Activated CD4-positive, alpha-beta T cell treated with anti-CD3 and anti-CD28 coated beads, Interleukin-2, amount 50 U/mL, for 16 hours (primary cell): ENCODE measurements around the gene MGRN1.

ENCODE experiments used
- DNase-seq: peaks from one replicate; pipeline ENCODE4 v3.0.0-alpha.2; 2020

Gene MGRN1

DNA sequence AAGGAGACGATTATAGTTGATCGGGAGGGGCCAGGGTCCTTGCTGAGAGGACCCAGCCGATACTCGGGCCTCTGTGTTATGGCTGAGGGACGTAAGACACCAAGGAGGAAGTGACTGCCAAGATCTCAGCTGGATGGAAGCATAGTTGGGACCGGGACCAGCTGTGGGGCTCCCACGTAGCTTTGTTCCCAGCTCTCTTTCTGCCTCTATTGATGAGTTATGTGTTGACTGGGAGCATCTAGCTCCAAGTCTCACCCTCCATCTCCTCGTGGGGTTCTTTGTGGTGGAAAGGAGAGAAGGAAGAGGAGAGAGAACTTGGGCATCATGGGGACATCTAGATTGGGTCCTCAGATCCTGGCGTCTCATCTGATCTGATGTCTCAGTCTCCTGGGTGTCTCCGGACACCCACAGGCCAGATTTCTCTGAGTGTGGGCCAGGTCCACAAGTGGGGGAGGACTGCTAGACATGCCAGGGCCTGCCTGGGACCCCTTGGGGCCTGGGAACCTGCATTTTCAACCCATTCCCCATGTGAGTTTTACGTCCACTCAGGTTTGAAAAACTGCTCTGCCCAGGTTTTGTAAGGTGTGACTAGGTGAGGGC is 1.0 kb downstream of the MGRN1 start:
- DNase-seq = no peak

DNA sequence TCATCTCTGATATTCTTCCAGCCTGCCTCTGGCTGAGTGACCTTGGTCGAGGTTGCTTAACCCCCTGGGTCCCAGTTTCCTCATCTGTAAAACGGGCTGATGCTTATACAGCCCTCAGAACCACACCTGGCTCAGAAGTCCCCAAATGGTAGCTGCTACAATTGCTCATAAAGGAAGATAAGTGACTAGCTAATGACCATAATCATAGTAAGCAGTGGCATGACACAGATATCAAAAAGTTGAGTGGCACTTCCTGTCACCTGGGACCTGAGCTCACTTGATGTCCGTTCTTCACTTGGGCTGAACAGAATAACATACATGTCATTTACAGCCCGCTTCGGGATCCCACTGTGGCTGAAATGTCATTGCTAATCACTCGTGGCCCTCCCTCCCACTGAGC is 1.8 kb downstream of the MGRN1 start:
- no peak for DNase-seq

DNA sequence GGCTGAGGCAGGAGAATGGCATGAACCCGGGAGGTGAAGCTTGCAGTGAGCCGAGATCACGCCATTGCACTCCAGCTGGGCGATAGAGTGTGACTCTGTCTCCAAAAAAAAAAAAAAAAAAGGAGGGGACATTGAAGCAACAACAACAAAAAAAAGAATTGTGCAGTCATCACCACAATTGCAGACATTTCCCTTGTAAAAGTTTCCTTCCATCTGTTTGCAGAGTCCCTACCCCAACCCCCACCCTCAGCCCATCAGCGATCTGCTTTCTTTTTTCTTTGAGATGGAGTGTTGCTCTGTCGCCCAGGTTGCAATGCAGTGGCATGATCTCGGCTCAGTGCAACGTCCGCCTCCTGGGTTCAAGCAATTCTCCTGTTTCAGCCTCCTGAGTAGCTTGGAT is 3.7 kb downstream of the MGRN1 start:
- DNase-seq = no peak

DNA sequence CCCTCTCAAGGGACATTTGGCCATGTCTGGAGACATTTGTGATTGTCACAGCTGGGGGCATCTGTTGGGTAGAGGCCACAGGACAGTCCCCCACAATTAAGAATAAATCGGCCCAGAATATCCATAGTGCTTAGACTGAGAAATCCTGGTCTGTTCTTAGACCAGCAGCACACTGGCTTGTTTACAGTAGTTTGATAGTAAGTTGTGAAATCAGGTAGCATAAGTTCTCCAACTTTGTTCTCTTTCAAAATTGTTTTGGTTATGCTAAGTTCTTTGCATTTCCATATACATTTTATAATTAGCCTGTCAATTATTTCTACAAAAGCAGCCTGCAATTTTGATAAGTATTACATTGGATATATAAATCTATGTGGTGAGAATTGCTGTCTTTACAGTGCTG is 6.8 kb downstream of the MGRN1 start:
- DNase-seq = no peak

DNA sequence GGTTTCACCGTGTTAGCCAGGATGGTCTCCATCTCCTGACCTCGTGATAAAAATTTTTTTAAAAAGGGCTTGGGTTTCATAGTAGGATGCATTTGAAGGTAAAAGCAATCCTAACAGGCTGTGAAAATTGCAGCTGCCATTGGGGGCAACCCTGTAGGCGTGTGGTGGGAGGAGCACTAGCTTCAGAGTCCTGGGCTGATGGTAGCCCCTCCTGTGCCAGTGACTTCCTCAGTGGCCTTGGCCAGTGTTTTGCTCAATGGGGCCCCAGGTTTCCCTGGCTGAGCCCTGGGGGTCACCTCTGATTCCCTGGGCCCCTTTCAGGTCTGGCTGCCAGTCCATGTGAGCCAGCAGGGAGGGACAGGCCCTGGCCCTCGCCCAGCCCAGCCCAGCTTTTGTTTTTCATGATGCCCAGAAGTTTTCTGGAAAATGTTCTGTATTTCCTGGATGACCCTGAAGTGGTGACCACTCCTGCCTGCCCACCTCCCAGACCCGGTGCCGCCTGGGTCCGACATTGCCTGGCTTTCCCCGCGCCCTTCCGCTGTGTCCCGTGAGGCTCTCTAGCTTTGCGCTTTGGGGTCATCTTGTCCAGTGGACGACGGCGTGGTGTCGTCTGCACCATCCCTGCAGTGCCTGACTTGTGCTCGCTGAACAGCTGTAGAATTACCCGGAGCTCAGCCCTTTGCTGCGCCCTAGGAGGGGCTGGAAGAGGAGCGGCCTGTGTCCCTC is 9.4 kb downstream of the MGRN1 start:
- DNase-seq = no peak

DNA sequence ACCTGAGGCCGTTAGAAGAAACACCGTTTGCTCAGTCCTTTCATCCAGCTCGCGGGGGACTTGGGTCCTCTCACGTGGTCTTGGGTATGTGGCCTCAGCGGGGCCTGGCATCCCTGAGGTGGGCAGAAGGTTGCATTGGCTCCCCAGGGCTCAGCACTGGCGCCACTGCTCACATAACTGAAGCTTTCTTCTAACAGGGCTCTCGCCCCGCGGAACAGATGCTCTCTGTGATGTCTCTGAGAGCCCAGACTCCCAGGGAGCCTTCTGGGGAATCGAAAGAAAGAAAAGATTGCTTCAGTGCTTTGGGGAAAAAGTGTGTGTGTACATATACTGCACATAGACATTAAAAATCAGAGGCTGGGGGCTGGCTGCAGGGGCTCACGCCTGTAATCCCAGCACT is 10.1 kb downstream of the MGRN1 start:
- DNase-seq = no peak

DNA sequence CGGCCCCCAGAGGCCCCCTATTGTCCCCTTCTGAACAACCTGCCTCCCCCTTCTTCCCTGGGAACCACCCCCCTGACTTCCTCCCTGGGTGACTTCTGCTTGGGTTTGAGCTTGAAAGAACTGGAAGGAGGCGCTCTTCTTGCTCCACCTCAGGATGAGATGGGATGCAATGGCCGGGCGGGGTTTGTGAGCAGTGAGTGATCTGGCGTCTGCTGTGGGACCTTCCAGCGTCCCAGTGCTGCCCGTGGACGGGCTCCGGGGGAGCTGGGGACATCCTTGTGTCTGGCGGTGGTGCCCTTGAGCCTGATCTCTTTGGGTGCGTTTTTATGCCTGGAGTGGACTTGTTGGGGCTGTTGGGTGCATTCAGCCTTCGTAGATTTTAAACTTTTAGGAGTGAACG is 11.6 kb downstream of the MGRN1 start:
- DNase-seq = no peak

DNA sequence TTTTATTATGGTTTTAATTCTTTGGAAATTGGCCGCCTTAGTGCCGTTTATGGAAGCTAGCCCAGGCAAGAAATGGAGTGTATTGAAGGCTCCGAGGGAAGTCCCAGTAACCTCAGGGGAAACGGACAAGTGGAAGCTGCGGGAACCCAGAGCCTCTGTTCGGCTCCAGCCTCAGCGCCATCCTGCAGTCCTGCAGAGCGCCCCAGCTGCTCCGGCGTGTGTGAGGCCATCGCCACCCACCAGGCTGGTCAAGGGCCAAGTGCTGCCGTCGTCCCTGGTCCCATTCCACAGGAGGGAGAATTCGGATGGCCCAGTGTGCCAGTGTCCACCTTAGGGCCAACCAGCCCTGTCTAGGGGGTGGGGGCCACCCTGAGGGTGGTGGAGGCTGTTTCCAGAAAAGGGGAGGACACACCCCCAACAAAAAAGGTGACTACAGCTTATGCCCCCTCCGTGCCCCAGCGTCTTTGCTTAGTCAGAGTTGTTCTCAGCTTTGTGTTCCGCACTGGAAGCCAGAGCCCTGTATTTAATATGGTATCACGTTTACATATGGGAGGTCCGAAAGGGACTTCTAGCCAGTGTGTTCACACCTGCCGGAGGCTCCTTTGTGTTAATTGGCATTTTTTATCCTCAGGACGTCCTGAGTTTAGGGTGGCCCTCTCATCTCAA is 13.0 kb downstream of the MGRN1 start:
- DNase-seq = no peak

DNA sequence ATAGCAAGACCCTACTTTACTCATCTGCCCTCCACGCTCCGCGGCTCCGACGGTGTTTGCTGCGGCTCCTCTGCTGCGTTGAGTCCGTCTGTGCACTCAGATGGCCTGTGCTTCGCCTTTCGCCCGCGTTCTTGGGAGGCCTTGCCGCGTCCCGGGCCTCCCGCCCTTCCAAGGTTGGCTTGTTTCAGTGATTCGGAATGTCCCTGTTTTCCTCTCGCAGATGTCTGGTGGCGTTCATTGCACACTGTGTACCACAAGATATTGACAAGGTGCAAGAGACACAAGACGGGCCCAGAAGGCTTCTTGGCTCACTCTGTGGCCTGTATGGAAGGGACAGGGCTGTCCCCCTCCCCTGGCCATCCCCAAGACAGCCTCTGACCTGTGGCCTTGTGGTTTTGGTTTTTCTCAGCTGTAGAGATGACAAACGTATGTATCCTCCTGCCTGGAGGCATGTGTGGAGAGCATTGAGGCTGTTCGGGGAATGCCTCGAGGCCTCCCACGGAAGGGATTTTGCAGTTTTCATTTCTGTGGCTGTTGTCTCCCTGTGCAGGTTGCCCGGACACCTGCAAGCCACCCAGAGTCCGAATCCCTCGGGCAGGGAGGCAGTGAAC is 15.4 kb downstream of the MGRN1 start:
- no peak for DNase-seq

DNA sequence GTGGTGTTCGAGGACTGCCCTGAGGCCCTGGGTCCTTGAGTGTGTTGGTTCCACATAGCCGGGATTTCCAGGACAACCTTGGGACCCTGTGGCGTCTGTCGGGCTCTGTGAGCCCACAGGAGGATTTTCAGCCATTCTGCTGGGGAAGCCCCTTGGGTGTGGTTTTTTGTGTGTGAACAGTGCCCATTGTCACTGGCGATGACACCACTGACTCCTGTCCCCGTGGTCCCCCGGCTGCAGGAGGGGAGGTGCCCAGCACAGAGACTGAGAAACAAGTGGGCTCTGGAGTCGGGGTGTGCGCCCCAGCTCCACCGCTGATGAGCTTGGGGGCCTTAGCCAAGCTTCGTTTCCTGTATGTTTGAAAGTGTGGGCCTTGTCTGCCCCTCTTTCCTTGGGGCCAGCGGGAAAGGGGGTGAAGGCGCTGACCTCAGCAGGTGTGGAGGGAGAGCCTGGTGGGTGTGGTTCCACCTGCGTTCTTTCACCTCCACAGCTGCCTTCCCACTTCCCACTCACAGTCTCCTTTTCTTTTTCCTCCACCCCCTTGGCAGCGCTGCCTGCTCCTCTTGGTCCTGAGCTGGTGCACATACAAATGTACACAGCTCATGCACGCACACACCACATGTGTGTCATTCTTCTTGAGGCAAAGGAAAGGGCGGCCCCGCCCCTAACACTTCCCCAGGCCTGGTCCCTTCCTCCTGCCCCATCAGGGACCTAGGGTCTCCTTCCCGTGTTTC is 16.1 kb downstream of the MGRN1 start:
- no peak for DNase-seq

DNA sequence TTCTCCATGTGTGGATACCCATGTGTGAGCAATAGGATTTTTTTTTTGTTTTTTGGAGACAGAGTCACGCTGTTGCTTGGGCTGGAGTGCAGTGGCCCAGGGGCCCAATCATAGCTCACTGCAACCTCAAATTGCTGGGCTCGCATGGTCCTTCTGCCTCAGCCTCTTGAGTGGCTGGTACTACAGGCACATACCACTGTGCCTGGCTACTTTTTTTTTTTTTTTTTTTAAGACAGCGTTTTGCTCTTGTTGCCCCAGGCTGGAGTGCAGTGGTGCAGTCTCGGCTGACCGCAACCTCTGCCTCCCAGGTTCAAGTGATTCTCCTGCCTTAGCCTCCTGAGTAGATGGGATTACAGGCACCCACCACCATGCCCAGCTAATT is 16.7 kb downstream of the MGRN1 start:
- no peak for DNase-seq

DNA sequence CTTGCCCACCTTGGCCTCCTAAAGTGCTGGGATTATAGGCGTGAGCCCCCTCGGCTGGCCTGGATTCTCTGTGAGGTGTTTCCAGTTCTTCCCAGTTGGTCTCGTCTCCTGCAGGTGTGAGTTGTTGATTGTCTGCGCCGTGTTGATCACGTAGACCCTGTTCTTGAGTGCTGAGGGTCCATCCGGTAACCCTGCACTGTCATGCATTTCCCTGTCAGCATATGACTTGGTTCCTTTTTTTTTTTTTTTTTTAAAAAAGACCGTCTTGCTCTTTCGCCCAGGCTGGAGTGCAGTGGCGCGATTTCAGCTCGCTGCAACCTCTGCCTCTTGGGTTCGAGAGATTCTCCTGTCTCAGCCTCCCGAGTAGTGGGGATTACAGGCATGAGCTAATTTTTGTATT is 17.3 kb downstream of the MGRN1 start:
- DNase-seq = no peak

DNA sequence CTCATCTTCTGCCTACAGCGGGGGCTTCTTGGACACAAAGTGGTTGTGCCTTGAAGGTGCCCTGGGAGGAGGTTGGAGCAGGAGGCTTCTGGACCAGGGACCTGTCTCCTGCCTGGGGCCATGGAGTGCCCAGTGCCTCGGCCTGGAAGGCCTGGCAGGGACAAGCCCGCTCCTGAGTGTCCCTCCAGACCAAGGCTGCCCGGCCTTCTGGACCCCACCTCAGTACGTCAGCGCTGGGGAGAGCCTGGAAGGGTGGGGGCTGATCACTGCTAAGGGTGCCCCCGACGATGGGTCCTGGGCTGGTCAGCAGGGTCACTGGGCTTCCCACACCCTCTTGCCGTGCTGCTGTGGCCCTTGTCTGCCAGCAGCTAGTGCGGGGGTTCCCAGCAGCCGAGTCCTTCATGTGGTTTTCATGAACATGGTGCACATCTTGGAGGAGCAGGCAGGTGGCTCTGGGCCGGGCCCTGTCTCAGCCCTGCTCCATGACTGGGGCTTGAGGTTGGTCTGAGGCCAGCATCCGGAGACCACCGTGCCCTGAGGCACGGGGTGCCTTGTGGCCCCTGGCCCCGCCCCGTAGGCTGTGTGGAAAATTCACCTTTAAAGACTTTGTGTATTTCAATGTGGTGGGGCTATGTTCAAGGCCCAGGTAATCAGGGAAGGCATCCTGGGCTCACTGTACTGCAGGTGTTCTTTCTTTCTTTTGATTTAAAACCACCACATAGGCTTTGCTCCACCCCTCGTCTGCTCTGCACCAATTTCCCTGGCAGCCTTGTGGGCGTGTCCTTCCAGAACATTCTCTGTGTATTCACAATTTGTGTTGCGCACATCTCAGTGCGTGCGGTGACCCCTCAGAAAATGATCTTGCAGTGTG is 22.4 kb downstream of the MGRN1 start:
- no peak for DNase-seq

DNA sequence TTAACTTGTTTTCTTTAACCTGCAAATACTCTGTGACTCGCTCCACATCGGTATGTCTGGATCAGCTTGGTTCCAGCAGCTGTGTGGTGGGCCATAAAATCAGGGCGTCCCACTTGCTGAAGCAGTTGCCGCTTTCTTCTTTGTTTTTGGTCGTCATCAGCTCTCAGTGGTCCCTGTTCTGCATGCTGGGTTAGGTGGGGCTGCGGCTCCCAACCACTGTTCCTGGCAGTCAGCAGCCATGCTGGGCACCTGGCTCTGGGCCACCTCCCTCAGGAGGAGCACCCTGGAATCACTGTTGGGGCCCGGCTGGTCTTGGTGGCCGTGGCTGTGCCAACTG is 23.0 kb downstream of the MGRN1 start:
- no peak for DNase-seq

DNA sequence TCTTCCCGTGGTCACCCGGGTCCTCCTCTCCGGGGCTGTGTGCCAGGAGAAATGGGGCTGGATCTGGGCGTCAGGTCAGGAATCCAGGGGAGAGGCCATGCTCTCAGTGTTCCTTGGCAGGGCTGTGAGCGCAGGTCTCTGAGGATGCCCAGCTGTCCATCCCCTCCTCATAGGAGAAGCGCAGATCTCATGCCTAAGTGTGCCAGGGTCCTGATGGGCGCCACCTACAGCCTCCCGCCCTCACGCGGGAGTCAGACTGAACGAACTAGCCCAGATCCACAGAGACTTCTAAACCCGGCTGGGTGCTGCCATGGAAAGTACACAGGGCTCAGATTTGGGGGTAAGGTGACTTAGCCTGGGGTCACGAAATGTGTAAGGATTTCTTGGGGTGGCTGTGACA is 24.3 kb downstream of the MGRN1 start:
- no peak for DNase-seq

DNA sequence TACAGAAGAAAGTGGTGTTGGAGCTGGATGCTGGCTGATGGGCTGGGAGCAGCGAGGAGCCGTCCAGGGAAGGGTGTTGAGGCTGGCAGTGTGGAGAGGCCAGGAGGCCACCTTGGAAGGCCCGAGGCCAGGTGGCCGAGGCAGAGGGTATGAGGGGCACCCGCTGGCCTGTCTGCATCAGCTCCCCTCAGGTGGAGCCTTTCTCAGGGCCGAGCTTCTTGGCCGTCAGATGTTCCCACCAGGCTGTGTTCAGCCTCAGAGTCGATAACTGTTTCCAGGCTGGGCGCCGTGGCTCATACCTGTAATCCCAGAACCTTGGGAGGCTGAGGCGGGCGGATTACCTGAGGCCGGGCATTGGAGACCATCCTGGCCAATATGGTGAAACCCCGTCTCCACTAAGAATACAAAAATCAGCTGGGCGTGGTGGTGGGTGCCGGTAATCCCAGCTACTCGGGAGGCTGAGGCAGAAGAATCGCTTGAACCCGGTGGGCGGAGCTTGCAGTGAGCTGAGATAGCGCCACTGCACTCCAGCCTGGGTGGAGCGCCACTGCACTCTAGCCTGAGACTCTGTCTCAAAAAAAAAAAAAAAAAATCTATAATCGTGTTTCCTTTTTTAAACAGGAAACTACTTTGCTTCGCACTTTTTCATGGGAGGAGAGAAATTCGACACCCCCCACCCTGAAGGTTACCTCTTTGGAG is 25.3 kb downstream of the MGRN1 start:
- no peak for DNase-seq

DNA sequence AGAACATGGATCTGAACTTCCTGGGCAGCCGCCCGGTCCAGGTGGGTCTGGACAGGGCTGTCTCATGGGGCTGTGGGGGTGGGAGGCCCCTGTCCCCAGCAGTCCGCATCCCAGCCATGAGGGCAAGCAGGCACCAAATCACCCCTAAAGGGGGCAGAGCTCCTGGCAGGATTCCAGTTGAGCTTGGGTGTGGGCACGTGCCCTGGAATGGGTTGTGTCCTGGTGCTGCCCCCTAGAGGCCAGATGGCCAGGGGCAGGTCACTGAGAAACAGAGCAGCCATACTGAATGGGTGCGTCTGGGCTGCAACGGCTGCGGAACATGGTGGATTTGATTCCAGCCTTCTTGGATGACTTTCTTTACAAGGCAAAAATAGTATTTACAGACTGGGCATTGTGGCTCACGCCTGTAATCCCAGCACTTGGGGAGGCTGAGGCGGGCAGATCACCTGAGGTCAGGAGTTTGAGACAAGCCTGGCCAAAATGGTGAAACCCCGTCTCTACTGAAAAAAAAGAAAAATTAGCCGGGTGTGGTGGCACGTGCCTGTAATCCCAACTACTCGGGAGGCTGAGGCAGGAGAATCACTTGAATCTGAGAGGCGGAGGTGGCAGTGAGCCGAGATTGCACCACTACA is 25.9 kb downstream of the MGRN1 start:
- peak; percentile 82 for DNase-seq

DNA sequence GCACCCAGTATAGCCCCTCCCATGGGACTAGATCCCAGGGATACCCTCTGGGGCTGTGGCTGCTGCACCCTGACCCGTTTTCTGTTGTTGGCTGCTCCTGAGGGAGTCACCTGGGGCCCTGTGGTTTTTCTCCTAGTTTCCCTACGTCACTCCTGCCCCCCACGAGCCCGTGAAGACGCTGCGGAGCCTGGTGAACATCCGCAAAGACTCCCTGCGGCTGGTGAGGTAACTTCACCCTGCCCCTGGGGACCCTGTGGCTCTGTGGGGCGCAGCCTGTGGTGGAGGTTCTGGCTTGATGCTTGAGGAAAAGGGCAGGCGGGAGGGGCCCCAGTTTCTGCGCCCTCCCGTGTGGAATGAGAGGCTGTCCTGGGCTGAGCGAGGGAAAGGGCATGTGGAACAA is 27.2 kb downstream of the MGRN1 start:
- DNase-seq = no peak

DNA sequence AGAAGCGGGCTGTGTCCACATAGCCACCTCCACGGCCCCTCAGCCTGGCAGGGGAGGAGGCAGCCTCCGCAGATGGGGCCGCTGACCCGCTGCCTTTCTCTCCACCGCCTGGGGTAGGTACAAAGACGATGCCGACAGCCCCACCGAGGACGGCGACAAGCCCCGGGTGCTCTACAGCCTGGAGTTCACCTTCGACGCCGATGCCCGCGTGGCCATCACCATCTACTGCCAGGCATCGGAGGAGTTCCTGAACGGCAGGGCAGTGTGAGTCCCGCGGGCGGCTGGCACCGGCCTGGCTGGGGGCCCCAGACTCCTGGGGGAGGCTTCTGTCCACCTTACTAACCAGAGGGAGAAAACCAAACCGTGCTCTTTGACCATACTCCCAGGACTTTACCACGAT is 27.9 kb downstream of the MGRN1 start:
- no peak for DNase-seq

DNA sequence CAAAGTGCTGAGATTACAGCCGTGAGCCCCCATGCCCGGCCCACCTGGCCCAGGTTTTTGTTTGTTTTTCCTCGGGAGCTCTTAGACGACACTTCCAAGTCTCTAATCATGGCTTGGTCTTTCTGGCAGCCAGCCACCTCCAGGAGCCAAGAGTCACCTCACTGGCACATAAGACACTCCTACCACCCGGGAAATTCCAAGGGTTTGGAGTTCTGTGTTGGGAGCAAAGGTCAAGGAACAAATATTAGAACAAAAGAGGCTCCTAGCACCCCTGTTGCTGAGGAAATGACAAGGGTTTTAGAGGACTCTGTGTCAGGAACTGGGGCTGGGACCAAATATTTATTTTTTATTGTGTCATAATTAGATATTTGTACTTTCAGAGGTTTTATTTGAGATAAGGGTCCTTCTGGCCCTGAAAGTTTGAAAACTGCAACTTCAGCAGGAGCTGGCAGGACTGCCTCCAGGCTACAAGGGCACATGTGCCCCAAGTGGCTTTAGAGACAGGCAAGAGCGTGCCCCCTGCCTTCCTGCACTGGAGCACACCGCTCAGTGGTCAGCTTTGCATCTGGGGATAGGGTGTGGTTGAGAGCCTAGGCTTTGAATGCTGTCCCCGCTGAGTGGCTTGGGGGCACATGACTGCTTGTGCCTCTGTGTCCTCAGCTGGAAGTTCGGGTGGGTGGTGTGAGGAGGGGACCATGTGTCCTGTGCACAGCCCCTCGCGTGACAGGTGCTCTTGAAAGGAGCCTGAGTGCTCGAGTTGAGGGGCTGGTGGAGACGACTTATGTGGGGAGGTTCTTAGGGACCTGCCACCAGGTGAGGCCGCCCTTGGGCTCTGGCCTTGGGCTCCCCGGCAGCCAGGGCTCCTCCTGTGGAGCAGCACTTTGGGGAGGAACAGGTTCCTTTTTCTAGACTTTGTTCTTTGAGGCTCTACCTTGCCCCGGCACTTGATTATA is 29.7 kb downstream of the MGRN1 start:
- no peak for DNase-seq
